Measurements from ENCODE around the gene SIGLEC9.

GRCh38 chr19:51078731-51079130, 46.0 kb upstream of the SIGLEC9 start:
- no peak for TF ChIP-seq CTCF (IDR thresholded peaks at IDR 0.05; ENCODE audit: low read length)
- TF ChIP-seq EZH2phosphoT487 (IDR thresholded peaks at IDR 0.05; ENCODE audit: low read length), result no peak

All from MM.1S (cell line).